ENCODE data around the gene SPATA6L.

GRCh38 chr9:4581861-4582565 lies 84.3 kb downstream of the SPATA6L start:
- TF ChIP-seq YY1 (IDR thresholded peaks at IDR 0.05): peak; percentile 68
- TF ChIP-seq, protein P1, sequence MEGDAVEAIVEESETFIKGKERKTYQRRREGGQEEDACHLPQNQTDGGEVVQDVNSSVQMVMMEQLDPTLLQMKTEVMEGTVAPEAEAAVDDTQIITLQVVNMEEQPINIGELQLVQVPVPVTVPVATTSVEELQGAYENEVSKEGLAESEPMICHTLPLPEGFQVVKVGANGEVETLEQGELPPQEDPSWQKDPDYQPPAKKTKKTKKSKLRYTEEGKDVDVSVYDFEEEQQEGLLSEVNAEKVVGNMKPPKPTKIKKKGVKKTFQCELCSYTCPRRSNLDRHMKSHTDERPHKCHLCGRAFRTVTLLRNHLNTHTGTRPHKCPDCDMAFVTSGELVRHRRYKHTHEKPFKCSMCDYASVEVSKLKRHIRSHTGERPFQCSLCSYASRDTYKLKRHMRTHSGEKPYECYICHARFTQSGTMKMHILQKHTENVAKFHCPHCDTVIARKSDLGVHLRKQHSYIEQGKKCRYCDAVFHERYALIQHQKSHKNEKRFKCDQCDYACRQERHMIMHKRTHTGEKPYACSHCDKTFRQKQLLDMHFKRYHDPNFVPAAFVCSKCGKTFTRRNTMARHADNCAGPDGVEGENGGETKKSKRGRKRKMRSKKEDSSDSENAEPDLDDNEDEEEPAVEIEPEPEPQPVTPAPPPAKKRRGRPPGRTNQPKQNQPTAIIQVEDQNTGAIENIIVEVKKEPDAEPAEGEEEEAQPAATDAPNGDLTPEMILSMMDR (IDR thresholded peaks at IDR 0.05; ENCODE audit: low read depth, low read length, missing input control): no peak
- TF ChIP-seq SP1 (IDR thresholded peaks at IDR 0.05): peak; percentile 69

Measured in liver (tissue), 3 donors.